BJ (cell line): Measurements from ENCODE around the gene SEC24A. TPM values are rescaled to one million over a fixed set of nuclear protein-coding genes. Genes with fewer than 3 reads are reported as not detected.
A peak's percentile ranks its signal among the peaks of the same experiment; 100 is the strongest.
"Not testable (repeated sequence)": the region's sequence is repeated elsewhere in the genome, so short reads cannot be mapped to it uniquely, and the experiment has no call there.

Experiments
- CTCF ChIA-PET: fragments of 350-600 bp; formaldehyde crosslinking; extraction: SDS; loops from one replicate; lab custom pipeline; 2021; ENCODE audit warnings: antibody characterized with exemption, inconsistent platforms; lab: Yijun Ruan, JAX
- POLR2A ChIA-PET: fragments of 300-600 bp; sonication (Branson Sonifier 250); formaldehyde crosslinking; extraction: SDS; loops from one replicate; lab custom pipeline; 2021; ENCODE audit warnings: antibody characterized with exemption; lab: Charles Lee
- DNase-seq: peaks from one replicate; pipeline ENCODE4 v3.0.0-alpha.2; 2011; ENCODE audit warnings: low read depth
- H3K27me3 ChIP-seq: 2 replicates; pipeline ENCODE4 v1.6.0; 2011; ENCODE audit warnings: low read length; ENCODE audit not compliant: control insufficient read depth, insufficient read depth
- H3K36me3 ChIP-seq: 2 replicates; pipeline ENCODE4 v1.5.1; 2011; ENCODE audit warnings: low read length; ENCODE audit not compliant: control insufficient read depth, insufficient read depth
- H3K4me3 ChIP-seq: 2 replicates; pipeline ENCODE4 v1.5.1; 2011; ENCODE audit warnings: low read depth, mild to moderate bottlenecking, control low read depth, low read length
- polyA minus RNA-seq: library from RNA; depleted of rRNA, polyadenylated mRNA; stranded (reverse); fragments of >200 nt; gene quantifications from 2 replicates; pipeline ENCODE4 v1.2.3, GENCODE V29; 2011; rRNA and poly(A)+ RNA removed
- polyA plus RNA-seq: library from polyadenylated mRNA; depleted of rRNA; stranded (reverse); fragments of >200 nt; gene quantifications from 2 replicates; pipeline ENCODE4 v1.2.3, GENCODE V29; 2011; rRNA removed
- TF ChIP-seq, protein P1 (sequence below): IDR thresholded peaks from 2 replicates; pipeline ENCODE4 v1.5.1; 2011; ENCODE audit warnings: low read depth, mild to moderate bottlenecking, control low read depth, inconsistent platforms, low read length, moderate library complexity; ENCODE audit not compliant: insufficient read depth

SEC24A gene
- 27.9 and 35.0 TPM in 2 replicates for polyA plus RNA-seq
- 30.8 and 34.6 TPM in 2 replicates for polyA minus RNA-seq

DNA sequence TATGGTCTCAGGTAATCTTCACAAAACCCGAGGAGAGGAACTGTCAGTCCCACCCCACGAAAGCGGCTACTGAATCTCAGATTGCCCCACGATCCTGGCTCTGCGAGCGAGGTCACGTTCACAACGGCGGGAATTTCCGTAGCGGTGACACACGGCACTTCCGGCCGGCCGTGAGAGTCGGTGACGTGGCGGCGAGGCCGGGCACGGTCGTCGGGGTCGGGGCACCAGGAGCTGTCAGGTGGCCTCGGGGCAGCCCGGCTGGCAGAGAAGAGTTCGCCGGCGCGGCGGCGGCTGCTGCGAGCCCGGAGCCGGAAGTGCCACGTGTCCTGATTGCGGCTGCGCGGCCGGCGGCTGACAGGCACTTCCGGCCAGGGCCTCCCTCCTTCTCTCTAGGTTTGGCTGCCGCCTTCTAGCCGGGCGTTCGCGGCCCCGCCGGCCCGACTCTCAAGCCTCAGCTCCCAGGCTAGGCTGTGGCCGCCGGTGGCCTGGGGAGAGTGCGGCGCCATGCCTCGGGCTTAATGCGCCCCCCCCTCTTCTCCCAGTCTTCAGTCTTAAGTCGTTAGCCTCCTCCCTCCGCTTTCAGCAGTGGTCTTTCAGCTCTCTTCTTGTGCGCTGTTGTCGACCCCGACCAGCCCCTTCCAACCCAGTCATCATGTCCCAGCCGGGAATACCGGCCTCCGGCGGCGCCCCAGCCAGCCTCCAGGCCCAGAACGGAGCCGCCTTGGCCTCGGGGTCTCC is at the start of gene SEC24A:
Gene SEC24A (plus strand): TSS at position 361 of the 738 bp plus-strand sequence. CDS start 292 bp downstream, at position 653.
- ChIA-PET POLR2A (interaction anchor here (0.6 kb wide), 1 partner anchor 30 kb away, joined by 3 read pairs; no protein-coding TSS in a partner anchor), CTCF (interaction anchor here (0.5 kb wide), 1 partner anchor 8 kb away, joined by 3 read pairs; no protein-coding TSS in a partner anchor)
- peak within 1 kb of the TSS; percentile 99 for H3K4me3 ChIP-seq
- no peaks in the 10 kb centered on the region for H3K27me3 ChIP-seq
- TF ChIP-seq, protein P1, sequence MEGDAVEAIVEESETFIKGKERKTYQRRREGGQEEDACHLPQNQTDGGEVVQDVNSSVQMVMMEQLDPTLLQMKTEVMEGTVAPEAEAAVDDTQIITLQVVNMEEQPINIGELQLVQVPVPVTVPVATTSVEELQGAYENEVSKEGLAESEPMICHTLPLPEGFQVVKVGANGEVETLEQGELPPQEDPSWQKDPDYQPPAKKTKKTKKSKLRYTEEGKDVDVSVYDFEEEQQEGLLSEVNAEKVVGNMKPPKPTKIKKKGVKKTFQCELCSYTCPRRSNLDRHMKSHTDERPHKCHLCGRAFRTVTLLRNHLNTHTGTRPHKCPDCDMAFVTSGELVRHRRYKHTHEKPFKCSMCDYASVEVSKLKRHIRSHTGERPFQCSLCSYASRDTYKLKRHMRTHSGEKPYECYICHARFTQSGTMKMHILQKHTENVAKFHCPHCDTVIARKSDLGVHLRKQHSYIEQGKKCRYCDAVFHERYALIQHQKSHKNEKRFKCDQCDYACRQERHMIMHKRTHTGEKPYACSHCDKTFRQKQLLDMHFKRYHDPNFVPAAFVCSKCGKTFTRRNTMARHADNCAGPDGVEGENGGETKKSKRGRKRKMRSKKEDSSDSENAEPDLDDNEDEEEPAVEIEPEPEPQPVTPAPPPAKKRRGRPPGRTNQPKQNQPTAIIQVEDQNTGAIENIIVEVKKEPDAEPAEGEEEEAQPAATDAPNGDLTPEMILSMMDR: no peak
- peaks cover 2% of the 10 kb centered on the region; the same call in 1 of the 2 replicates for H3K36me3 ChIP-seq
- DNase-seq: no peak

DNA sequence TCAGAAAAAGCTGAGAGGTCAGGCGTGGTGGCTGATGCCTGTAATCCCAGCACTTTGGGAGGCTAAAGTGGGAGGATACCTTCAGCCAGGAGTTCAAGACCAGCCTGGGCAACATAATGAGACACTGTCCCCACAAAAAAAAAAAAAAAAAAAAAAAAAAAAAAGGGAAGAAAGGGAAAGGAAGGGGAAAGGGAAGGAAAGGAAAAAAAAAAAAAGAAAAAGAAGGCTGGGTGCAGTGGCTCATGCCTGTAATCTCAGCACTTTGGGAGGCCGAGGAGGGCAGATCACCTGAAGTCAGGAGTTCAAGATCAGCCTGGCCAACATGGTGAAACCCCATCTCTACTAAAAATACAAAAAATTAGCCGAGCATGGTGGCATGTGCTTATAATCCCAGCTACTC is 48.8 kb upstream of the SEC24A start:
- DNase-seq, H3K27me3 ChIP-seq, H3K4me3 ChIP-seq, H3K36me3 ChIP-seq, POLR2A ChIA-PET: not testable (repeated sequence)
- CTCF ChIA-PET: interaction anchor here (5.0 kb wide), 1 partner anchor 13 kb away, joined by 27 read pairs; no protein-coding TSS in a partner anchor

DNA sequence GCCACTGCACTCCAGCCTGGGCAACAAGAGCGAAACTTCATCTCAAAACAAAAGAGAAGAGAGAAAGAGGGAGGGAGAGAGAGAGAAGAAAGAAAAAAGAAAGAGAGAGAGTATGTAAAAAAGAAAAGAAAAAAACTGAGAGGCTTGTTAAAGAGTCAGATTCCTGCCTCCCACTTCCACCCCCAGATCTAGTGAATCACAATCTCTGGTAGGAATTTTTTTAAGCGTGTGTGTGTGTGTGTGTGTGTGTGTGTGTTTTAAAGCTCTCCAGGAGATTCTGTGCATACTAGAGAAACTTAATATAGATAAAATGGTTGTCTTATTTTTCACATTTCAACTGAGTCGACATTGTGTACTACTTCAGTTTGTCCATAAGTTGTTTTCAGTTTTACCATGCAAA is 48.0 kb upstream of the SEC24A start:
- ChIA-PET CTCF (interaction anchor here (5.0 kb wide), 1 partner anchor 14 kb away, joined by 27 read pairs; no protein-coding TSS in a partner anchor), POLR2A (no interaction called here)
- H3K27me3 ChIP-seq: no peaks in the 10 kb centered on the region
- no peak for DNase-seq
- no peaks in the 10 kb centered on the region for H3K36me3 ChIP-seq
- no peak overlapping the region for H3K4me3 ChIP-seq
- TF ChIP-seq, protein P1: no peak

DNA sequence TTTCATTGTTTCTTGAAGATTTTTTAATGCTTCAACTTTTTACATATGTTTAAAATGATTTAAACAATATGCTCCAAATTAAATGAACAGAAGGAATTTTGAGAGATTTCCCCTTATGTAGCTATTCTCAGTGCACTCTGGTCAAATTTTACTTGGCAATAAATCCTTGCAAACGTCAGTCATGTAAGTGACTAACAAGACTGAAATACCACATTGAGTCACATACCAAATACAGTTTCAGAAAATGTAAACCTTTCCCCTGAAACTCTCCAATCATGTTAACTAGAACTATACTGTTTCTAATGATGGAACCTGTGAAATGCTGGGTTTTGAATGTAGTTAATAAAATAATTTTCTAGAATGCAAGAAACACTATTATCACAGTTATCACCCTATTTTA is 45.5 kb upstream of the SEC24A start:
- ChIA-PET CTCF (interaction anchor here (2.1 kb wide), 1 partner anchor 16 kb away, joined by 9 read pairs; no protein-coding TSS in a partner anchor), POLR2A (no interaction called here)
- Histone ChIP-seq H3K36me3 (peaks cover 2% of the 10 kb centered on the region; the same call in 1 of the 2 replicates), H3K4me3 (no peak overlapping the region), H3K27me3 (no peaks in the 10 kb centered on the region)
- DNase-seq: no peak
- TF ChIP-seq, protein P1: no peak

DNA sequence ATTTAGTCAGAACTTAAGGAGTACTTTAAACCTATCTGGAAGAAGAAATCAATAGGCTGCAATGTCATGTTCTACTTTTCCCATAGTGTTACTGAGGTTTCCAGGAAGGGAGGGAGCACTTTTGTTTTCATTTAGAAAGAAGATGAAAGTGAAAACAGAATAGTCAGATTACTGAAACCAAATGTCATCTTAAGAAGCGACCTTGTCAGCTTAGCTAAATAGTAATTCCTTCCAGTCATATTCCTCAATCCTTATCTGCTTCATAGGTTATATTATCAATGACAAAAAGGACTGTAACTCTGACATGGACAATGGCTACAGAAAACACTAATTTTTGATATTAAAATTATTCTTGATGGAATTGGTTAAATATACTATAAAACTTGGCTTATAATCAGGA is 43.7 kb upstream of the SEC24A start:
- no peaks in the 10 kb centered on the region for H3K27me3 ChIP-seq
- TF ChIP-seq, protein P1: no peak
- no peak overlapping the region for H3K4me3 ChIP-seq
- ChIA-PET POLR2A (no interaction called here), CTCF (interaction anchor here (1.1 kb wide), 1 partner anchor 17 kb away, joined by 5 read pairs; no protein-coding TSS in a partner anchor)
- peaks cover 4% of the 10 kb centered on the region; the same call in 1 of the 2 replicates for H3K36me3 ChIP-seq
- no peak for DNase-seq
